ENCODE measurements around the gene HNRNPU.

Gene HNRNPU

DNA sequence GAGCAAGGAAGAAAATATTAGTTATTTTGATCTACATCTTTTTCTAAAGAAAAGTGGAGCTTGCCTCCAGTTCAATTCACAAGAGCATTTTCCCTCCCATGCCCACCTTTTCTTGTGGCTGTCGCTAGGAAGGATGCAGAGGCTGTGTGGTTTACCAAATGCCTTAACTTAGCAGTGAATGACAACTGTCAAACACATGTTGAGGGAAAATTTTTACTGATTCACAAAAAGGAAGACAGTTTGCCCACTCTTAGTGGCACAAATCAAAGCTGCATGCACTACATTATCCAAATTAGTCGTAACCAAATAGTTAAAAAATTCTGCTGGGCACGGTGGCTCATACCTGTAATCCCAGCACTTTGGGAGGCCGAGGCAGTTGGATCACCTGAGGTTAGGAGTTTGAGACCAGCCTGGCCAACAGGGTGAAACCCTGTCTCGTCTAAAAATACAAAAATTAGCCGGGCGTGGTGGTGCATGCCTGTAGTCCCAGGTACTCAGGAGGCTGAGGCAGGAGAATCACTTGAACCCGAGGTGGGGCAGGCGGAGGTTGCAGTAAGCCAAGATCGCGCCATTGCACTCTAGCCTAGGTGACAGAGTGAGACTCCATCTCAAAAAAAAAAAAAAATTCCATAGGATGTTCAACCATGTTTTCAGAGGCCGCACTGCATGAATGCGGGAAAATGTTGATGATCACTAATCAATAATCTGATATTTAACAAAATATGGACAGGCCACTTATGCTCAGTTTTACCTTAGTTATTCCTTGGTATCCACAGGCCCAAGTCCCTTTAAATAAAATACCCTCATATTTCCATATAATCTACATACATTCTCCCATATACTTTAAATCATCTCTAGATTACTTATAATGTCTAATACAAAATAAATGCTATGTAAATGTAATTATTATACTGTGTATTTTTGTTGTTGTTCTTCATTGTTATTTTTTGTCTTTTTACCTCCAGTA, 19.9 kb downstream of the HNRNPU start:
- no peak for DNase-seq (ENCODE audit: low read depth in 1 of 2, low spot score in 1 of 2)
- in situ Hi-C loops (cut with HindIII; ENCODE audit: low pct_unique_long_range_greater_than_20kb, low sequenced_read_pairs), result no loop called here
- TF ChIP-seq JUND (IDR thresholded peaks at IDR 0.05; ENCODE audit: low read depth), result no peak

DNA sequence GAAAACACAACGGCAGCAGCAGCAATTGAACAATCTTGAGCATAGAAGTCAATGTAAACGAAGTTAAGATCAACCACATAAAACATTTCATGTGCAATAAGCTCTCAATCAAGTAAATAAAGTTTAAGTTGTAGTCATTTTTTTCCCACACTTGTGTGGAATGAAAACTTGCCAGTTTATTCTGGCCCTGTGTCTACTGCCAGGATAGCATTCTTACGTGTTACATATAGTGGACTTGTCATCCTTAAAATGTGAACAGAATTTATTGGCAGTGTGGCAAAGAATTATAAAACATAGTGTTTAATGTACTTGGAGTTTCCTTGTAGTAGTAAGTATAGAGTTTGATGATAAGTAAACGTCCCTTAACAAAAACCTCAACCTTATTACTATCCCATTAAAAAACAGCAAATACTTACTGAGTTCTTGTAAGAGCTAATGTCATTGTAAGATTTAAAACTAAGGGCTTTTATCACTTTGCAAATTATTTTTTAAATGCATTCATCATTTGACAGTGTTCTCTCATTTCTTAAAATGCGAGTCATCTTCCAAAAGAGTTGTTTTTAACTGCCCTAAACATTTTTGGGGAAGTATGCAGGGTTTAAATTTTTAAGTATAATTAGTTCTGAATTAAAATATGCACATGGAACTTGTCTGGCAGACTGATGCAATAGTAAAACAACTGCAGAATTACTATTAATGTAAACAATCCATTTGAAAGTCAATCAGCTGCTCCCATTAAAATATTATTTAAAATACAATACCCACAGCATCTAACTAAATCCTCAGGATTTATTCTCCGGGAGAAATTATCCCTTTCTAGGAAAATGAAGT, 21.0 kb downstream of the HNRNPU start:
- in situ Hi-C loops (cut with HindIII; ENCODE audit: low pct_unique_long_range_greater_than_20kb, low sequenced_read_pairs), result no loop called here
- DNase-seq (ENCODE audit: low read depth in 1 of 2, low spot score in 1 of 2), result no peak
- TF ChIP-seq JUND (IDR thresholded peaks at IDR 0.05; ENCODE audit: low read depth), result no peak

DNA sequence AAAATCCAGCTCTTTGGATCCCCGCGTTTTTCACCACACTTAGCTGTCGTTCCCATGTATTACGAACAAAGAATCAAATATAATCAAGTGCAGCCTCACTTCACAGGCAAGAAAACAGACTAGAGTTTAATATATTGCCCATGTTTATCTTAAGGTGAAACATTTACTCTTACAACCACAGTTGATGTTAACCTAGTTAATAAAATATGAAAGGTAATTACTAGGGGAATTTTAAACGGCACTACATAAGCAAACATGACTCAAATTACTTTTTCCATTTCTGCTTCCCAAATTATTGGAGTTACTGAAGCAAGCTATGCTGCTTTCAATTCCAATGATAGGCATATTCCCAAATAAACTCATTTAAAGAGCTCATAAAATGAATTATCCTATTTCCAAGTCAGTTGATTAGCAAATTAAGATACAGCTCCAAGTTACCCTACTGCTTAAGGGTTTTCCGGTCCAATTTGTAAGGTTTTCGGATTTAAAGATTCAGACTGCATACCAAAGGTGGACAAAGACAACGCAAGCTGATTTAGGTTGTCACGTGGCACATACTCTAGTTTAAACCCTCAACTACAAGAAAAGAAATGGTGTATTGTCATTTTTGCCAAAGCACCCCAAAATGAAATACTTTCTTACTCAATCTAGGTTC, 22.9 kb downstream of the HNRNPU start:
- no peak for TF ChIP-seq JUND (IDR thresholded peaks at IDR 0.05; ENCODE audit: low read depth)
- no peak for DNase-seq (ENCODE audit: low read depth in 1 of 2, low spot score in 1 of 2)
- in situ Hi-C loops (cut with HindIII; ENCODE audit: low pct_unique_long_range_greater_than_20kb, low sequenced_read_pairs), result no loop called here

DNA sequence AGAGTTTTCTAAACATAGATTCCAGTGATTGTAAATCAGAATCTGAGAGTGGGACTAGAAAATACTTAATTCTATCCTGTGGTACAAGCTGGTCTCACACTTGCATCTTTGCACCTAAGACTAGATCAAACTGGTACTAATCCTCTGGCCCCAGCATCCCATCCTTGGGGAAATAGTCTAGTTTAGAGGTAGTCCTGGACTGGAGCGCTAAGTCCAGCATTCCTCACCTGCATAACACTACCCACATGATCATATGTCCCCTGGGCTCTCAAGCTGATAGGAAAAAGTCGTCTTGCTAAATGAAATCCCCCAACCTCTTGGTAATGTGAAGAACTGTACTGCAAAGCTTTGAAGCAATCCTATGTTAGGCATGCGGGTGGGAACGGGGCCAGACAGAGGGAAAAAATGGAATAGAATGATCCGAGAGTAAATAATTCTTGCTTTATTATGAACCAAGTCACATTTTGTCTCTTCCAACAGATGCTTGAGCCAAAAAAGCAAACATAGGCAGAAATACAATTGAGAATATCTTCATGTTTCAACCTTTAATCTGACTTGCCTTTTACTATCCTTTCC, 24.0 kb downstream of the HNRNPU start:
- in situ Hi-C loops (cut with HindIII; ENCODE audit: low pct_unique_long_range_greater_than_20kb, low sequenced_read_pairs), result no loop called here
- no peak for DNase-seq (ENCODE audit: low read depth in 1 of 2, low spot score in 1 of 2)
- TF ChIP-seq JUND (IDR thresholded peaks at IDR 0.05; ENCODE audit: low read depth), result no peak

DNA sequence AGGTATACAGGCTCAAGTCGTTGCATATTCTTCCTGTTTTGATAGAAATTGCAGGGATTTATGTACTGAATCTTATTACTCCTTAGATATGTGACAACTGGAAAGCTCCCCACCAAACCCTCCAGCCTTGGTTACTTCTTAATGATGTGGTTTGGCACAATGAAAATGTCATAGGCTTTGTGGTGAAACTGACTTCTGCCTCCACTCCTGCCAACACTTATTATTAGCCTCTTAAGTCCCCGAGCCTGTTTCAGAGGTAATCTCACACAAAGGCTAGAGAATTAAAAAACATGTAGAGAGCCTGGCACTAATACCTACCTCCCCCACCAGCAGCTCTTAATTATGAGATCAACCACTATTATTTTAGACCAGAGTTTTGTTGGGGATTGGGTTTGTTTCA, 24.7 kb downstream of the HNRNPU start:
- no peak for TF ChIP-seq JUND (IDR thresholded peaks at IDR 0.05; ENCODE audit: low read depth)
- no peak for DNase-seq (ENCODE audit: low read depth in 1 of 2, low spot score in 1 of 2)
- in situ Hi-C loops (cut with HindIII; ENCODE audit: low pct_unique_long_range_greater_than_20kb, low sequenced_read_pairs), result no loop called here

DNA sequence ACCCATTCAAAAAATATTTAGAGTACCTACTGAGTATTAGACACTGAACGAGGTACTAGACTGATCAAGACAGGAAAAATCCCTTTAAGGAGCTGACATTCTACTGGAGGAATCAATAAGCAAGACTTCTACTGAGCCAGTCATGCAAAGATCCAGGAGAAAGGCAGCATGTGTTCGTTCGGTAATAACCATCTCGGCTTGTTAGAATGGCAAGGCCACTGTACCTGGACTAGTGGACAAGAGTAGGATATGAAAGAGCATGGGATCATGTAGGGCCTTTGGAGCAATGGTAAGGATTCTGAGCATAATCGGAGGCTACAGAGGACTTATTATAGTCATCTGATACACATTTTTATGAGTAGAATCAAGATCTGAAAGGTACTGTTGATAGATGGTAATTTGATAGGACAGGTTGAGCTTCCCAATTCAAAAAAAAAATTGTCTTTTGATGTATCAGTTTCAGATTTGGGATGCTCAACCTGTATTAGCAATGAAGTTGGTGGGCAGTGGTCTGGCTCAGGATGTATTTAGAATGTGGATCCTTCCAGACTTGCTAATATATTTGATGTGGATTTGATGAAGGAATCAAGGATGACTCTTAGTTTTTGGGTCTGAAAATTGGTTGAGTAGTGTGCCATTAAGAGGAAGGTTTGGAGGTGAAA, 26.6 kb downstream of the HNRNPU start:
- in situ Hi-C loops (cut with HindIII; ENCODE audit: low pct_unique_long_range_greater_than_20kb, low sequenced_read_pairs), result no loop called here
- DNase-seq (ENCODE audit: low read depth in 1 of 2, low spot score in 1 of 2), result peak in 1 of 2 experiments; percentile 46
- no peak for TF ChIP-seq JUND (IDR thresholded peaks at IDR 0.05; ENCODE audit: low read depth)

DNA sequence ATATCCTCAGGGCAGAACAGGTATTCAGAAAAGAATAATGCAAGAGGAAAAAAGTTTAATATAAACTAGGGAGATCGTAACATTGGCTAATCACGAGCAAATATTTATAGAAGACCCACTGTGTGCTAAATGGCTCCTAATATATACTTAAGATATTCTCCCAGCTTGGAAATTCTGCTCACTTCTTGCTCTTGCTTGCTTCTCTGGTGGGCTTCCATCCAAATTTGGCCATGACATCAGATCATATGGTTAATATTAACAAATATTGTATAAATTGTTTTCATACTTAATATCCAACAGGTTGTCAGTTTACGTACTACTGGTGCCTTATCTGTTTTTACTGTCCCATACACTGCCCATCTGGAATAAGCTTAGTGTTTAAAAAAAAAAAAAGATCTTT, 27.8 kb downstream of the HNRNPU start:
- no peak for DNase-seq (ENCODE audit: low read depth in 1 of 2, low spot score in 1 of 2)
- in situ Hi-C loops (cut with HindIII; ENCODE audit: low pct_unique_long_range_greater_than_20kb, low sequenced_read_pairs), result no loop called here
- TF ChIP-seq JUND (IDR thresholded peaks at IDR 0.05; ENCODE audit: low read depth), result no peak

DNA sequence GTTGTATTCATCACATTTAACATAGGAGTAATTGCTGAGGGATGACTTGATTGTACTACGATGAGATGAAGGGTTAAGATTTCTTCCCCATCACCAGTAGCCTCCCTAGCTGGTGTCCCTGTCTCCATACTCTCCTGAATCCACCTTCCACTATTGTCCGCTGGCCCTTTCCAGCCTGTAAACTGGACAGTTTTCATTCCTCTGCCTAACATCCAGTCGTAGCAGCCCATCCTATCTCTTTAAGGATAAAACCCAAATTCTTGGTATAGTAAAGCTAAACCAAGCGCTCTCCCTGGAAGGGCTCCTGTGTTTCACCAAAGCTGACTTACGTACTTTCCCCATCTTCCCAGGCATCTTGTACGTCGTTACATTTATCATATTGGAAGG, 28.2 kb downstream of the HNRNPU start:
- peak; percentile 44 to 52 for DNase-seq (ENCODE audit: low read depth in 1 of 2, low spot score in 1 of 2)
- in situ Hi-C loops (cut with HindIII; ENCODE audit: low pct_unique_long_range_greater_than_20kb, low sequenced_read_pairs), result no loop called here
- TF ChIP-seq JUND (IDR thresholded peaks at IDR 0.05; ENCODE audit: low read depth), result no peak

DNA sequence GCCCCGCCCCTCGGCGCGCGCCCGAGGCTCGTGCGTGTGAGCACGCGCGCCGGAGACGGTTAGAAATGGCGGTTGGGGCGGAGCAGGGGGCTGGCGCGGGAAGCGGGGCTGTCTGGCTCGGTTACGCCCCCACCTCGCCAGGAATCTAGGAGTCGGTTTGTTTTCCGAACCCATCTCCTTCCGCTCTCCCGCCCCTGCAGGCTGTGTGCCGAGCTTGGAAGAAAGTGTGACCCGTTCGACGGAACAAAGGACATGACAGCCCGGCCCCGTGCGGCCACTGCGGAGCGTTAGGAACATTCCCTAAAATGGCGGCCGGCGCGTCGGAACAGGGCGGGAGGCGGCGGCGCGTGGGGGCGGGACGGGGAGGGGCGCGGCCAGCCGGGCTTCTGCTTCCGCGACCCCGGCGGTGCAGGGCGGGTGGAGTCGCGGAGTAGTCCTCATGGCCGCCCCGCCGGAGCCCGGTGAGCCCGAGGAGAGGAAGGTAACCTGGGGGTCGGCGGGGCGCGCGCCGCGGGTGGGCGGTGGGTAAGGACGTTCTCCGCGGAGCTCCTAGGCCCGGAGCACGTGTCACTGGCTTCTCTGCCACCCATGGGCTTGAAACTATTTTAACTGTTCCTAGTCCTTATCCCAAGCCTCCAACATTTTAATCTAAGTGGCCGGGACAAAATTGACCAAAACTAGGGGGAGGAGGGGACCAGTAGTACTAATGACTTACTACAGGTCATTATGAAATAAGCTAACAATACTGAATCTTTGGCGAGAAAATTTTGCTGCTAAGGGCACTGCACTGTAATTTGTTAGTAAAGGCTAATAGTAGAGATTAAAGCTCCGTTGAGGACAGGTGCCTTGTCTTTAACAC, 28.8 kb downstream of the HNRNPU start, which contains the start of gene COX20:
Gene COX20 (plus strand): TSS at position 383 of the 859 bp plus-strand sequence. CDS start 57 bp downstream, at position 440.
- no peak for TF ChIP-seq JUND (IDR thresholded peaks at IDR 0.05; ENCODE audit: low read depth)
- in situ Hi-C loops (cut with HindIII; ENCODE audit: low pct_unique_long_range_greater_than_20kb, low sequenced_read_pairs), result no loop called here
- DNase-seq (ENCODE audit: low read depth in 1 of 2, low spot score in 1 of 2), result peak; percentile 75 to 93

DNA sequence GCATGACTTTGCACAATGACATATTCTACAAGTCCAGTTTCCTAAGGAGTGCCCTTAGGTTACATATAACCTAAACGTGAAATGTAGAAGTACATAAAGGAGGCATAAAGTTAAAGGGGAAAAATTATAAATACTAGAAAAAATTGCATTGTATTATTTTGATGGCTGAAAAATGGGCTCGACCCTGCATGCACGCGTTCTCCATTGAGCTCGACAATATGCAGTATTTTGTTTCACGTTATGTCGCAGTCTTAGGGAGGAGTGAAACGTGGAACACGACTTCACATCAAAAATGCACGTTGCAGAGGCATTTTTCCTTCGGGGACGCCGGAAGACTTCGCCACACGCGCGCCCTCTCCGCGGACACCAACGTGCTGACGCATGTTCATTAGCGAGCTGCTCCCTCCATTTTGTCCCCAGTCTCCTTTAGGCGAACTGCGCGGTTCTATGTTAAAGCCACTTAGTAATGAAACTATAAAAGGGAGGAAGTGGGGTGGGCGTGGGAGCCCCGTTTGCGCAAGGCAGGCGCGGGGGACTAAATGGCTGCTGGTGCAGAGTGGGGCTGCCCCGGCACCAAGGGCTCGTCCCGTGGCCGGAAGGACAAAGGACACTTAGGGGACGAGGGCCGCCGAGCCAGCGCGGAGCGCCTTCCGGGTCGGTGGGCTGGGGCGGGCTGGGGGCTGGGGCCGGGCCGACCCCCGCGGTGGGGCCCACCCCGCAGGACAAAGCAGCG, 29.6 kb downstream of the HNRNPU start:
- peak; percentile 63 to 90 for DNase-seq (ENCODE audit: low read depth in 1 of 2, low spot score in 1 of 2)
- in situ Hi-C loops (cut with HindIII; ENCODE audit: low pct_unique_long_range_greater_than_20kb, low sequenced_read_pairs), result no loop called here
- no peak for TF ChIP-seq JUND (IDR thresholded peaks at IDR 0.05; ENCODE audit: low read depth)
